GM12878 (cell line): ENCODE measurements around the gene CDK5R2. TPM values are rescaled to one million over a fixed set of nuclear protein-coding genes. Genes with fewer than 3 reads are reported as not detected.

Source experiments
- ATAC-seq: fragments of 200-7000 bp; cut with Tn5 transposase; 3 replicates; pipeline ENCODE4 v1.9.1; 2020; ENCODE audit warnings: mild to moderate bottlenecking, moderate library complexity
- BruUV-seq: library from RNA; stranded (reverse); fragments of 400-500 nt; replicated peaks from 2 replicates; lab custom pipeline; 2021; lab: Mats Ljungman, UMichigan
- CTCF ChIA-PET: fragments of 300-600 bp; sonication (Branson Sonifier 250); formaldehyde crosslinking; extraction: SDS; loops from one replicate; lab custom pipeline; 2021; ENCODE audit warnings: inconsistent platforms; lab: Yijun Ruan, JAX
- POLR2A ChIA-PET: fragments of 350-600 bp; formaldehyde crosslinking; extraction: SDS; loops from one replicate; lab custom pipeline; 2021; ENCODE audit warnings: inconsistent platforms; lab: Charles Lee
- RAD21 ChIA-PET: fragments of 300-600 bp; sonication (Branson Sonifier 250); formaldehyde crosslinking; loops from one replicate; lab custom pipeline; 2023; ENCODE audit warnings: antibody characterized with exemption; ENCODE audit not compliant: unreplicated experiment; lab: Charles Lee
- SMC1A ChIA-PET: fragments of 300-600 bp; sonication (Branson Sonifier 250); formaldehyde crosslinking; loops from one replicate; lab custom pipeline; 2023; ENCODE audit not compliant: unreplicated experiment, uncharacterized antibody; lab: Charles Lee
- DNase-seq: peaks from one replicate; pipeline ENCODE4 v3.0.0-alpha.2; 2011; ENCODE audit warnings: low read depth, low spot score
- FAIRE-seq: peaks from 3 replicates; lab custom pipeline; 2011; peaks lifted over from hg19 to GRCh38; lab: Jason Lieb, UNC
- H2AFZ ChIP-seq: 2 replicates; pipeline ENCODE4 v1.6.0; 2011; ENCODE audit warnings: low read depth, low read length, control low read depth; ENCODE audit not compliant: control insufficient read depth
- H3K27ac ChIP-seq: 2 replicates; pipeline ENCODE4 v1.5.1; 2011; ENCODE audit warnings: control low read depth; ENCODE audit not compliant: control insufficient read depth, insufficient read depth
- H3K27me3 ChIP-seq, 2 experiments: replicated peaks in 1 of 2; 2 replicates each; pipeline versions ENCODE4 v1.6.0 to v1.6.1; 2011; ENCODE audit warnings: low read length in 1 of 2; ENCODE audit not compliant: control insufficient read depth in 2 of 2, insufficient read depth in 2 of 2
- H3K36me3 ChIP-seq, 2 experiments: 2 replicates each; pipeline ENCODE4 v1.5.1; 2011; ENCODE audit warnings: low read length in 1 of 2; ENCODE audit not compliant: control insufficient read depth in 2 of 2, insufficient read depth in 2 of 2
- H3K4me1 ChIP-seq: 2 replicates; pipeline ENCODE4 v1.6.1; 2011; ENCODE audit warnings: mild to moderate bottlenecking, low read length, moderate library complexity, mixed read lengths; ENCODE audit not compliant: control insufficient read depth, insufficient read depth
- H3K4me2 ChIP-seq: 2 replicates; pipeline ENCODE4 v1.6.0; 2011; ENCODE audit warnings: control low read depth; ENCODE audit not compliant: control insufficient read depth, insufficient read depth
- H3K4me3 ChIP-seq: fragments of 200-600 bp; sonication (generic); 2 replicates; pipeline ENCODE4 v1.5.1; 2016
- H3K79me2 ChIP-seq: 2 replicates; pipeline ENCODE4 v1.6.0; 2011; ENCODE audit warnings: low read length; ENCODE audit not compliant: control insufficient read depth, insufficient read depth
- H3K9ac ChIP-seq: 2 replicates; pipeline ENCODE4 v1.8.0; 2011; ENCODE audit warnings: low read length, control low read depth, mixed read lengths; ENCODE audit not compliant: control insufficient read depth, insufficient read depth
- H3K9me3 ChIP-seq: replicated peaks from 3 replicates; pipeline ENCODE4 v1.5.1; 2011; ENCODE audit warnings: mild to moderate bottlenecking, low read length; ENCODE audit not compliant: control insufficient read depth, insufficient read depth
- H4K20me1 ChIP-seq: 2 replicates; pipeline ENCODE4 v1.6.0; 2011; ENCODE audit not compliant: control insufficient read depth, insufficient read depth
- BCL11A ChIP-seq: IDR thresholded peaks from 2 replicates; pipeline ENCODE4 v1.6.1; 2011; ENCODE audit warnings: low read depth, low read length
- CREM ChIP-seq: IDR thresholded peaks from 2 replicates; pipeline ENCODE4 v1.6.1; 2014; ENCODE audit warnings: antibody characterized with exemption, low read depth
- E2F4 ChIP-seq: IDR thresholded peaks from 2 replicates; pipeline ENCODE4 v1.6.1; 2012; ENCODE audit warnings: low read depth, low read length, improper control_type of control experiment
- GABPA ChIP-seq: IDR thresholded peaks from 2 replicates; pipeline ENCODE4 v1.6.1; 2014; ENCODE audit warnings: antibody characterized with exemption, low read depth, mild to moderate bottlenecking, inconsistent platforms
- HCFC1 ChIP-seq: fragments of 150-350 bp; IDR thresholded peaks from 2 replicates; pipeline ENCODE4 v1.6.1; 2014; ENCODE audit warnings: low read length
- IRF5 ChIP-seq: fragments of 450-650 bp; IDR thresholded peaks from 2 replicates; pipeline ENCODE4 v1.6.1; 2017; ENCODE audit warnings: borderline replicate concordance
- SMAD5 ChIP-seq: IDR thresholded peaks from 2 replicates; pipeline ENCODE4 v1.6.1; 2016; ENCODE audit warnings: antibody characterized with exemption, low read depth
- YY1 ChIP-seq: IDR thresholded peaks from 2 replicates; pipeline ENCODE4 v1.6.1; 2011; ENCODE audit warnings: low read depth, mild to moderate bottlenecking, low read length
- ZBTB11 ChIP-seq: fragments of 450-650 bp; formaldehyde crosslinking; IDR thresholded peaks from 2 replicates; pipeline ENCODE4 v1.5.0; 2022; ENCODE audit warnings: mild to moderate bottlenecking, missing genetic modification characterization
- ZNF622 ChIP-seq: fragments of 450-650 bp; IDR thresholded peaks from 2 replicates; pipeline ENCODE4 v1.6.1; 2017; ENCODE audit warnings: mild to moderate bottlenecking, inconsistent platforms
- WGBS: methylation state at CpG from one replicate; pipeline ENCODE4 v1.1.6; 2016; ENCODE audit warnings: low lambda C conversion rate; ENCODE audit not compliant: insufficient replicate concordance, insufficient coverage; ENCODE audit errors: missing lambda C conversion rate; 5-methylcytosine and 5-hydroxymethylcytosine counted together
- in situ Hi-C: fragments of 300-500 bp; cut with MboI; formaldehyde crosslinking; loops from 9 replicates; pipeline ENCODE4 v1.14.3; 2018; ENCODE audit warnings: mixed read lengths
- intact Hi-C: fragments of 100-400 bp; cut with micrococcal nuclease; formaldehyde crosslinking; loops from one replicate; pipeline ENCODE4 v1.14.2; 2022; ENCODE audit not compliant: unreplicated experiment
- polyA plus RNA-seq, 11 experiments: library from polyadenylated mRNA; depleted of rRNA in 4 of 11; unstranded in 6 of 11; stranded (reverse) in 5 of 11; fragments of >200 nt; fragmentation: Nextera tagmentation in 4 of 11; fragmentation: Illumina TruSeq in 1 of 11; extraction: Ambion mirVana in 4 of 11; extraction: Trizol in 1 of 11; gene quantifications; 1 replicate in 1 of 11; 2 replicates in 10 of 11; pipeline versions ENCODE4 v1.2.1 to v1.2.3, GENCODE V29; 2011 to 2016; ENCODE audit warnings: inconsistent platforms in 2 of 11, missing spikeins in 2 of 11, low read depth in 1 of 11
- total RNA-seq, 4 experiments: library from RNA; depleted of rRNA in 3 of 4; stranded (reverse); fragments of >200 nt in 3 of 4; fragmentation: Illumina TruSeq in 1 of 4; extraction: Trizol in 1 of 4; gene quantifications; 2 replicates each; pipeline versions ENCODE4 v1.2.1 to v1.2.3, GENCODE V29; 2013 to 2021
- TF ChIP-seq, protein P1 (sequence below): IDR thresholded peaks from 2 replicates; pipeline ENCODE4 v1.6.1; 2012; ENCODE audit warnings: low read depth, low read length, improper control_type of control experiment

Gene CDK5R2
- total and polyA plus RNA-seq, 10 of the 15 experiments (the other 5 are each of a cell fraction or from before 2014, with no cell fraction given) = not detected

DNA sequence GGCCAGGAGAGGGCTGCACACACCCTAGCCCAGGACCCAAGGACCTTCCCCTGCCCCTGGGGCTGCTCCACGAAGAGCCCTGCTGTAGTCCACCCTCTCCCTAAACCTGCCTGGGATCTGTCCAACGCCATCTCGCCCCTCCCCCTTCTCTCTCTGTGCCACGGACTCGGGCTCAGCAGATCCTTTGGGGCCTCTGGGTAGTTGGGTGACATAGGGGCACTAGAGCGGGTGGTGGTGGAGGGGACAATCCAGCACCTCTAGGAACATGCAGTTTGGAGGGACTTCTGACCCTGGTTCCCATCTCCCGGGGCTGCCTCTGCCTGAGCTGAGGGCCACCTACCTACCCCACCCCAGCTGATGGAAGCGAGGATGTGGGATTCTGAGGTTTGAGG is 41.1 kb downstream of the CDK5R2 start:
- no peak overlapping the region for H2AFZ ChIP-seq
- no peak overlapping the region for H3K4me3 ChIP-seq
- ChIA-PET SMC1A (no interaction called here), CTCF (no interaction called here), POLR2A (no interaction called here), RAD21 (no interaction called here)
- no peak overlapping the region for H3K4me2 ChIP-seq
- no peaks in the 10 kb centered on the region for H3K79me2 ChIP-seq
- H3K36me3 ChIP-seq = no peaks in the 10 kb centered on the region
- TF ChIP-seq, protein P1, sequence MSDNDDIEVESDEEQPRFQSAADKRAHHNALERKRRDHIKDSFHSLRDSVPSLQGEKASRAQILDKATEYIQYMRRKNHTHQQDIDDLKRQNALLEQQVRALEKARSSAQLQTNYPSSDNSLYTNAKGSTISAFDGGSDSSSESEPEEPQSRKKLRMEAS = no peak
- no peak for TF ChIP-seq E2F4
- no peak for TF ChIP-seq ZBTB11 (CRISPR knock-in tag)
- no peak for TF ChIP-seq HCFC1
- TF ChIP-seq GABPA = no peak
- TF ChIP-seq YY1 = no peak
- TF ChIP-seq CREM = no peak
- no peak for TF ChIP-seq SMAD5
- no peak for TF ChIP-seq IRF5
- no peak for TF ChIP-seq BCL11A
- TF ChIP-seq ZNF622 = no peak
- H4K20me1 ChIP-seq = no peaks in the 10 kb centered on the region
- ATAC-seq (no peak), DNase-seq (no peak), FAIRE-seq (no peak)
- BruUV-seq = no TSS peak
- H3K4me1 ChIP-seq = no peaks in the 10 kb centered on the region
- 14% methylated on average over 8 of the region's 8 CpGs for WGBS
- in situ Hi-C loops (no loop called here), intact Hi-C loops (no loop called here)
- H3K9ac ChIP-seq = no peak overlapping the region
- no peak overlapping the region for H3K27ac ChIP-seq
- no peaks in the 10 kb centered on the region for H3K9me3 ChIP-seq
- peaks cover 11 to 22% of the 10 kb centered on the region in 2 experiments for H3K27me3 ChIP-seq
